Vagina (tissue), 2 donors: ENCODE measurements around the gene DGCR8.

Source experiments
- CTCF ChIP-seq, 3 experiments: fragments of 450-650 bp in 2 of 3; fragments of 200-600 bp in 1 of 3; sonication (generic) in 1 of 3; IDR thresholded peaks; one replicate each; pipeline ENCODE4 v1.5.1; 2017 to 2019; ENCODE audit warnings: antibody characterized with exemption in 3 of 3, mild to moderate bottlenecking in 2 of 3, moderate library complexity in 2 of 3
- POLR2AphosphoS5 ChIP-seq, 2 donors: sonication (generic); formaldehyde crosslinking; IDR thresholded peaks; one replicate each; pipeline ENCODE4 v1.9.0; 2017; ENCODE audit warnings: antibody characterized with exemption in 2 of 2, mild to moderate bottlenecking in 2 of 2, low read depth in 1 of 2; ENCODE audit not compliant: insufficient read depth in 1 of 2

GRCh38 chr22:20111689-20112622, 31.9 kb downstream of the DGCR8 start:
- TF ChIP-seq CTCF (IDR thresholded peaks at IDR 0.05), result no peak
- no peak for TF ChIP-seq POLR2AphosphoS5 (IDR thresholded peaks at IDR 0.05; ENCODE audit: insufficient read depth in 1 of 2, low read depth in 1 of 2)
